ENCODE results near the gene GADD45B. TPM values are rescaled to one million over a fixed set of nuclear protein-coding genes. Genes with fewer than 3 reads are reported as not detected.

GADD45B gene
- total RNA-seq, 1 donor from 2014 or later: 91.2 TPM

- Histone ChIP-seq H3K36me3 (no peaks in the 10 kb centered on the region), H3K9me3 (no peaks in the 10 kb centered on the region), H3K4me3 (no peak overlapping the region), H3K27ac (no peak overlapping the region), H3K4me1 (peaks cover 5% of the 10 kb centered on the region), H3K27me3 (no peaks in the 10 kb centered on the region)
- ATAC-seq (no peak), DNase-seq (no peak)
- TF ChIP-seq CTCF (IDR thresholded peaks at IDR 0.05): no peak
- intact Hi-C loops (cut with DNase I): no loop called here
Observed at GRCh38 chr19:2527686-2528085, 51.8 kb downstream of the GADD45B start.

Small RNA genes within 50 kb of the gene (microRNA-seq; reads per million reads assigned to microRNA genes)
- not detected for gene MIR7108 (ENCODE audit: borderline microRNAs expressed)

Other genes with a start within 250 kb of the GADD45B start
- 54.6 TPM for gene PLEKHJ1, start 239.8 kb upstream of the GADD45B start, total RNA-seq
- 67.1 TPM for gene SF3A2, start 239.3 kb upstream of the GADD45B start, total RNA-seq
- 6.1 TPM for gene AMH, start 226.8 kb upstream of the GADD45B start, total RNA-seq
- gene JSRP1, start 219.7 kb upstream of the GADD45B start, total RNA-seq: 1.1 TPM
- gene PEAK3, start 194.0 kb upstream of the GADD45B start, total RNA-seq: 4.5 TPM
- gene LINGO3, start 168.0 kb upstream of the GADD45B start, total RNA-seq: not detected
- gene LSM7, start 147.5 kb upstream of the GADD45B start, total RNA-seq: 55.9 TPM
- gene SPPL2B, start 147.4 kb upstream of the GADD45B start, total RNA-seq: 50.9 TPM
- gene TMPRSS9, start 115.9 kb upstream of the GADD45B start, total RNA-seq: not detected
- 61.0 TPM for gene TIMM13, start 48.5 kb upstream of the GADD45B start, total RNA-seq
- gene LMNB2, start 19.2 kb upstream of the GADD45B start, total RNA-seq: 22.0 TPM
- 5.5 TPM for gene GNG7, start 226.6 kb downstream of the GADD45B start, total RNA-seq
- gene DIRAS1, start 245.2 kb downstream of the GADD45B start, total RNA-seq: 1.8 TPM